ENCODE data around the gene HOXB7. TPM values are rescaled to one million over a fixed set of nuclear protein-coding genes. Genes with fewer than 3 reads are reported as not detected.

The HOXB7 gene
- total RNA-seq, 1 experiment from 2014 or later = not detected

DNA sequence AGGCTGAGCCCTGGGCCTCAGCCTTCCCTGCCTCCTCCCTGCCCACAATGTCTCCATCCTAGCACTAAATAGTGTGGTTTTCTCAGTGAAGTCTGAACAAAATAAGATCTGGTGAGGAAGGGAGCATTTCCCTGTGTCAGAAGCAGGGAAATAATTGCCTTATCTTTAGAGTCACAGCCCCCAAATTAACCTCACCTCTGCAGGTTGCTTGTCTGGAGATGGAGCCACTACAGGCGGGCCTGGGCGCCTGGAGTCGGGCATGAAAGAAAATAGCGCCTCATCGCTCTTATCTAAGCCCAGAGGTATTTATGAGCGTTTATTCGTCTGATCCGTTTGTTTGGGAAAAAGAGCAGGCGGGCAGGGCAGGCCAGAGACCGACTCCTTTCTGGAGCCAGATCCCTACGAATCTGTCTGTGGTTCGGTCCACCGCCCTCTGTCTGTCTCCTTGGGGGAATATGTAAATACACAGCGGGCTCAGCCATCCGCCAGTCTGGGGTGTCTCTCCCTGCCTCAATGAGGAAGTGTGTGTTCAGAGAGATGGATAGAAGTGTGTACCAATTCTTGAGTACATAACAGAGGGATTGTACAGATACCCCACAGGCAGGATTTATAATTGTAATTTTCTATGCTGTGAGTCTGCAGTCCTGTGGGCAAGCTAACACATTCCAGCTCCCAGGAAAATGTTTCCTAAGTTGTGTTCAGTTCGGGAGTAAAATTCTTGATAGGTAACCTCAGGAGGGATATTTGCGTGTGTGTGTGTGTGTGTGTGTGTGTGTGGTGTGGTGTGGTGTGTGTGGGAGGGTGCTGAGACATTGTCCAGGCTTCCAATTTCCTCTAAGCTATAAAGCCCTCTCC is 10.3 kb downstream of the HOXB7 start (continued):
- TF ChIP-seq KAT7 (CRISPR knock-in tag; IDR thresholded peaks at IDR 0.05; ENCODE audit: borderline replicate concordance) (no peak), NR1H2 (CRISPR knock-in tag; IDR thresholded peaks at IDR 0.05) (no peak), CTCF (IDR thresholded peaks at IDR 0.05) (no peak)

DNA sequence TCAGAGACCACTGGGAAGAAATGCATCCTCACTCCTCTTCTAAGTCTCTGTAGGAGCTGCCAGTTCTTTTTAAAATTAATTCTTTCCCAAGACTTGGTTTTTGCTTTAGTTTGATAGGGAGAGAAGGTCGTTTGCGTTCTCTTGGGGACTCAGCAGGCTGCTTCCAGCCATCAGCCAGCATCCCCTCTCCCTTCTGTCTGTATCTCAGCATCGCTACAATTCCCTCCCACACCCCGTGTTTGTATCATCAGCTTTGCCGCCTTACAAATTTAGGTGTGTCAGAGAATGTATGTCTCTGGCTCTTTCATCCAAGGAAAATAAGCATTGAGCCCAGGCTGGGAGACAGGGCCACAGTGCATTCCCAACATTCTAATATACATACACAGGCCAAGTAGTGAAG is 11.5 kb downstream of the HOXB7 start:
- POLR2A ChIA-PET = no interaction called here
- DNase-seq (ENCODE audit: low spot score) = no peak
- H3K4me3 Mint-ChIP-seq = no peak overlapping the region

More for the DNA sequence above, 11.5 kb downstream of the HOXB7 start:
- H3K9me3 Mint-ChIP-seq = no peaks in the 10 kb centered on the region
- H3K4me1 Mint-ChIP-seq = peaks cover 37% of the 10 kb centered on the region
- no peak for ATAC-seq
- TF ChIP-seq MXD4 (CRISPR knock-in tag; IDR thresholded peaks at IDR 0.05; ENCODE audit: borderline replicate concordance) = no peak
- TF ChIP-seq, protein P1, sequence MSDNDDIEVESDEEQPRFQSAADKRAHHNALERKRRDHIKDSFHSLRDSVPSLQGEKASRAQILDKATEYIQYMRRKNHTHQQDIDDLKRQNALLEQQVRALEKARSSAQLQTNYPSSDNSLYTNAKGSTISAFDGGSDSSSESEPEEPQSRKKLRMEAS (CRISPR knock-in tag; IDR thresholded peaks at IDR 0.05) = no peak
- TF ChIP-seq TP53 (CRISPR knock-in tag; IDR thresholded peaks at IDR 0.05) = no peak
- TF ChIP-seq CTCF (IDR thresholded peaks at IDR 0.05) = no peak
- TF ChIP-seq EMX1 (CRISPR knock-in tag; IDR thresholded peaks at IDR 0.05) = no peak
- TF ChIP-seq NFYB (CRISPR knock-in tag; conservative IDR thresholded peaks at IDR 0.05; ENCODE audit: low read depth) = no peak
- no peak for TF ChIP-seq ZNF512 (CRISPR knock-in tag; IDR thresholded peaks at IDR 0.05; ENCODE audit: borderline replicate concordance)
- TF ChIP-seq GRHL2 (CRISPR knock-in tag; IDR thresholded peaks at IDR 0.05; ENCODE audit: insufficient replicate concordance, severe bottlenecking) = no peak
- TF ChIP-seq OVOL2 (CRISPR knock-in tag; IDR thresholded peaks at IDR 0.05; ENCODE audit: borderline replicate concordance) = no peak
- no peak for TF ChIP-seq ZNF232 (CRISPR knock-in tag; IDR thresholded peaks at IDR 0.05)
- no peak for TF ChIP-seq NFE2L1 (CRISPR knock-in tag; IDR thresholded peaks at IDR 0.05)
- no peak for TF ChIP-seq ZNF121 (CRISPR knock-in tag; IDR thresholded peaks at IDR 0.05)
- TF ChIP-seq MLX (CRISPR knock-in tag; IDR thresholded peaks at IDR 0.05) = no peak
- TF ChIP-seq E2F1 (CRISPR knock-in tag; IDR thresholded peaks at IDR 0.05) = no peak
- TF ChIP-seq KAT7 (CRISPR knock-in tag; IDR thresholded peaks at IDR 0.05; ENCODE audit: borderline replicate concordance) = no peak
- no peak for TF ChIP-seq USF2 (CRISPR knock-in tag; IDR thresholded peaks at IDR 0.05)
- TF ChIP-seq ESRRA (CRISPR knock-in tag; IDR thresholded peaks at IDR 0.05; ENCODE audit: borderline replicate concordance) = no peak
- TF ChIP-seq SP1 (CRISPR knock-in tag; conservative IDR thresholded peaks at IDR 0.05) = no peak
- TF ChIP-seq FOXK1 (CRISPR knock-in tag; IDR thresholded peaks at IDR 0.05) = no peak
- H3K27ac Mint-ChIP-seq = no peak overlapping the region
- CTCF ChIA-PET = no interaction called here
- peaks cover 100% of the 10 kb centered on the region; the same call in 1 of the 2 replicates for H3K27me3 Mint-ChIP-seq (ENCODE audit: low read depth)
- H3K36me3 Mint-ChIP-seq = peaks cover 2% of the 10 kb centered on the region; the same call in 1 of the 2 replicates
